HFF-Myc (cell line): ENCODE data around the gene FREM1.
"Not testable (repeated sequence)": the region's sequence is repeated elsewhere in the genome, so short reads cannot be mapped to it uniquely, and the experiment has no call there.

Experiments
- DNase-seq: peaks from one replicate; pipeline ENCODE4 v3.0.0-alpha.2; 2011; ENCODE audit warnings: low read depth; ENCODE audit errors: extremely low read depth
- H3K4me3 ChIP-seq: replicated peaks from 2 replicates; pipeline ENCODE4 v1.5.1; 2011; ENCODE audit warnings: low read depth, mild to moderate bottlenecking, control low read depth, low read length
- TF ChIP-seq, protein P1 (sequence below): IDR thresholded peaks from 2 replicates; pipeline ENCODE4 v1.5.1; 2012; ENCODE audit warnings: mild to moderate bottlenecking, low read depth, low read length, control low read depth; ENCODE audit errors: missing control alignments

FREM1 gene

DNA sequence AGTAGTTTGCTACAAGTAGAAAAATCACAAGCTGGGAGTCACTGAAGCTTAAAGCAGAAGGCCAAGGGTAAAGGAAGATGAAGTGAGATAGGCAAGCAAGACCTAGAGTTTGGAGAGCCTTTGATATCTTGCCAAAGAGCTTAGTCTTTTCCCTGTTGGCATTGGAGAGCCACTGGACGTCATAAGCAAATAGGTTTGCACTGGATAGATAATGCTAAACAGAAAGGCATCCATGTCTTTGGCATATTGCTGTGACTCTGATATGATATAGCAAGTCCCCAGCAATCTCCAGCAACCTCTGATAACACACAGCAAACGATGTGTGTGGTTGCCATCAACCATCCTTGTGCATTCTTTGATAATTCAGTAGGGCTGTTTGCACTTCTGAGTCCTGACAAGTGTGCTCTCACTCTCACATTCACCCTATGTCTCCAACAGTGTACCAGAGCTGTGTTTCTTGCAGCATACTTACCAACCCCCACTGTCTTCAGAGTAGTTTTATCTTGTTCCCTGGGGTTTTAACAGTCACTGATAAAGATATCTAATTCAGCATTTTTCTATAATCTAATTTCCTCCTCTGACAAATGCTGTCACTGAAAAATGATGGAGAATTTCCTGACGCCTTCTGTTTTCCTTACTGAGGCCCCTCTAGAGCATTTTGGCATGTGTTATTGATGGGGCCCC, 16.9 kb upstream of the FREM1 start:
- no peak overlapping the region for H3K4me3 ChIP-seq
- no peak for DNase-seq
- TF ChIP-seq, protein P1, sequence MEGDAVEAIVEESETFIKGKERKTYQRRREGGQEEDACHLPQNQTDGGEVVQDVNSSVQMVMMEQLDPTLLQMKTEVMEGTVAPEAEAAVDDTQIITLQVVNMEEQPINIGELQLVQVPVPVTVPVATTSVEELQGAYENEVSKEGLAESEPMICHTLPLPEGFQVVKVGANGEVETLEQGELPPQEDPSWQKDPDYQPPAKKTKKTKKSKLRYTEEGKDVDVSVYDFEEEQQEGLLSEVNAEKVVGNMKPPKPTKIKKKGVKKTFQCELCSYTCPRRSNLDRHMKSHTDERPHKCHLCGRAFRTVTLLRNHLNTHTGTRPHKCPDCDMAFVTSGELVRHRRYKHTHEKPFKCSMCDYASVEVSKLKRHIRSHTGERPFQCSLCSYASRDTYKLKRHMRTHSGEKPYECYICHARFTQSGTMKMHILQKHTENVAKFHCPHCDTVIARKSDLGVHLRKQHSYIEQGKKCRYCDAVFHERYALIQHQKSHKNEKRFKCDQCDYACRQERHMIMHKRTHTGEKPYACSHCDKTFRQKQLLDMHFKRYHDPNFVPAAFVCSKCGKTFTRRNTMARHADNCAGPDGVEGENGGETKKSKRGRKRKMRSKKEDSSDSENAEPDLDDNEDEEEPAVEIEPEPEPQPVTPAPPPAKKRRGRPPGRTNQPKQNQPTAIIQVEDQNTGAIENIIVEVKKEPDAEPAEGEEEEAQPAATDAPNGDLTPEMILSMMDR, result no peak

DNA sequence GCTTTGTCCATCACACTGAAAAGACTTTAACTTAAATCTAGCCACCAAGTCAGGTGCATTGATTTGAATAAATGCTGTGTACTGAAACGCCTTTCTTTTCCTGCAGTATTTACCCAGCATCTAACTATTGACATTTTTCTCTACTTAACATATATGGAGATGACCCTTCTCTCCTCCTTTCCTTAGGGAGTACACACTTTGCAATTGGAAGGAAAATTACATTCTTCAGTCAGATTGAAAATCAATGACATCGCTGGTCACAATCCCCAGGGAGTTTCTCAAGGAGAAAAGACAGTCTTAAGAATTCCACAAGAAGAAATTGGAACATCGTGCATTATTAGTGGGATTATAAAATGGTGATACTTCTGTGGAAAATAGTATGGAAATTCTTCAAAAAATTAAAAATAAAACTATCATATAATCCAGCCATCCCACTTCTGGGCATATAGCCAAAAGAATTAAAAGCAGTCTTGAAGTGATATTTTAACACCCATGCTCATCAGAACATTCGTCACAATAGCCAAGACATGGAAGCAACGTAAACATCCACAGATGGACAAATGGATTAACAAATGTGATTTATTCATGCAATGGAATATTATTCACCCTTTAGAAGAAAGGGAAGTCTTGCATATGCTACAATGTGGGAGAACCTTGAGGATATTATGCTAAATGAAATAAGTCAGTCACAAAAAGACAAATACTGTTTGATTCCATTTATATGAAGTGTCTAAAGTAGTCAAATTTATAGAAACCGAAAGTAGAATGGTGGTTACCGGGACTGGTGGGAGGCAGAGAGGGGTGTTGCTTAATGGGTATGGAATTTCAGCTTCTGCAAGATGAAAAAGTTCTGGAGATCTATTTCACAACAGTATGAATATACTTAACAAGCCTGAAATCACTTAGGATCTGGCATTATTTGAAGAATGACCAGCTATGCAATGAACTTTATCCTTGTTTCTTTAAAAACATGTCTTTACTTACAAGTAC, 14.3 kb upstream of the FREM1 start:
- TF ChIP-seq, protein P1, result no peak
- no peak for DNase-seq
- no peak overlapping the region for H3K4me3 ChIP-seq

DNA sequence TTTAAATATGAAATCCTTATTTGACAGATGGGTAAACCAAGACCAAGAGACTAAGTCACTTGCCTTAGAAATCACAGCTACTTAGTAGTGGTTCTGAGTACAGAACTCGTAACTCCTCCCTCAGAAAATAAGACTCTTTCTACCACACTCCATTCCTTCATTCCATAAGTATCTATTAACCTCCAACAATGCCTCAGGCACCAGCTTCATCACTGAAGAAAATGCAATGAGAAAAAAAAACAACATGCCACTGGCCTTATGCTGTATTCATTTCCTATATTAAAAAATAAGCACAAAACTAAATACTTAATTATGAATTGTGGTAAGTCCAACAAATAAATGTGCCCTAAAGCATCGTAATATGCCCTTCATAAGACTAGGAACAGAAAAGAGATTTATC, 13.5 kb upstream of the FREM1 start:
- TF ChIP-seq, protein P1, result no peak
- DNase-seq, result no peak
- H3K4me3 ChIP-seq, result no peak overlapping the region

DNA sequence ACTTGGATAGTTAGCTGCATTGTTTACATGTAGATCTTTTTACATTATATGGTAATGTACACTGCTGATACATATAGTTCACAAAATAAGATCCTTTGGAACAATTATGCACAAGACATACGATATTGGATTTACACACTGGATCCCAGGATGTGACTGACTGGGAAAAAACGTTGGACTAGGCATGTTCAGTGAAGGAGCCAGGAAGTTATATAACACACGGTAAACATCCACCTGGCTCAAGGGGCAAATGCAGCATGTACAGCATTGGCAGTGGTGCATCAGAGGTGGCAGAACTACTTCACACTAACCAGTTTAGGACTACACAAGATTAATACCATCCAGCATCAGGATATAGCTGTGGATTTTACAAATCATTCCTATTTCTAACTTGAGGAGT, 10.6 kb upstream of the FREM1 start:
- not testable (repeated sequence) for H3K4me3 ChIP-seq, DNase-seq

DNA sequence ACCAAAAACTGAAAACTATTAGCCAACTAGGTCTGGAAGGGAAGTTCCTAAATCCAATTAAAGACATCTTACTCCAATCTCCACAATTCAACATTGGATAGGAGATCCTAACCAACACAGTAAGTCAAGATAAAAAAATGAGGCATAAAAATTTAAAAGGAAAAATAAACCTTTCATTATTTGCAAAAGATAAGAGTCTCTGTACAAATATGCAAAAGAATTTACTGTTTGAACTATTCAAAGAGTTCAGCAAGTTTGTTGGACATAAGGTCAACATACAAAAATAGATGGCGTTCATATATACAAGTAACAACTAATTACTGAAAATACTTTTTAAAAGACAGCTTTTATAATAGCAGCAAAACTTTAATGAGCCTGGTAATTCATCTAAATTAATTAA, 3.1 kb upstream of the FREM1 start:
- DNase-seq, result no peak
- TF ChIP-seq, protein P1, result no peak
- no peak overlapping the region for H3K4me3 ChIP-seq

DNA sequence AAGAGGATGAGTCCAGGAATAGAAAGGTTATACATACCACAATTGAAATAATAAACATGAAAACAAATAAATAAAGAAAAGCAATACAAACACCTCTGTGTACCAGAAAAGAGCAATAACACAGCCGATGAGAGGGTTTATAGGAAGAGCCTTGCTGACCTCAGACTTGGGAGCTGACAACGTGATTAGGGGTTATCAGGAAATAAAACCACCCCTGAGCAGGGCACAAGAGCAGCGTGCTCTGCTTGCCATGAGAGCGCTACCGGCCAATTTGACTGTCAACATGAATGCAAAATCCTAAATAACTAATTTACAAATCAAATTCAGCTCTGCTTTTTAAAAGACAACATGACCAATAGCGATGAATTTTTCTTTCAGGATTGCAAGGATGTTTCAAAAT, 2.6 kb upstream of the FREM1 start:
- TF ChIP-seq, protein P1, result no peak
- no peak overlapping the region for H3K4me3 ChIP-seq
- DNase-seq, result no peak

DNA sequence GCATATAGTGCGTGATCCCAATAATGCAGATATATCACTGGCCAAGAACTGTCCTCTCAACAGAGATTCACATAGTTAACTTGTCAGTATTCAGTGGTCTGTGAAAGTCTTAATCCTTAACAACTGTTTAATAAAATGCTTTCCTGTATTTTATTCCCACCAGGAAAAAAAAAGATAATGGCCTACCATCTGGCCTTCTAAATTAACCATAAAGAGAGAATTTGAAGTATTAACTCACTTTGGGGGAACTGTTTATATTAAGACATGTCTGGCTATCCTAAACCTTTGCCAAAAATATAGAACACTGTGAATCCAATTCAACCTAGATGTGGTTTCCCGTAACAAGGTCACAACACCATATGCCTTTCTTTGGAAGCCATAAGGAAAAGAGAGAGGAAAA, 818 bp upstream of the FREM1 start:
- TF ChIP-seq, protein P1, result no peak
- no peak for DNase-seq
- no peak overlapping the region for H3K4me3 ChIP-seq
